Thyroid gland (tissue), 4 donors: ENCODE measurements around the gene ASPSCR1. TPM values are rescaled to one million over a fixed set of nuclear protein-coding genes. Genes with fewer than 3 reads are reported as not detected.

Experiments used
- DNase-seq, 2 donors: peaks; one replicate each; pipeline ENCODE4 v3.0.0-alpha.2; 2019
- H3K27ac ChIP-seq, 3 donors: fragments of 200-600 bp; sonication (generic); 1 replicate in 2 of 3; 2 replicates in 1 of 3; pipeline ENCODE4 v1.5.1; 2016 to 2019; ENCODE audit warnings: mild to moderate bottlenecking in 1 of 3, moderate library complexity in 1 of 3
- H3K27me3 ChIP-seq: fragments of 200-600 bp; sonication (generic); one replicate; pipeline ENCODE4 v1.5.1; 2019
- H3K36me3 ChIP-seq, 2 donors: fragments of 200-600 bp; sonication (generic); one replicate each; pipeline ENCODE4 v1.5.1; 2016 to 2019
- H3K4me1 ChIP-seq, 2 donors: fragments of 200-600 bp; sonication (generic); one replicate each; pipeline ENCODE4 v1.5.1; 2017 to 2019
- H3K4me3 ChIP-seq, 3 donors: fragments of 200-600 bp; sonication (generic); replicated peaks in 1 of 3; 1 replicate in 2 of 3; 2 replicates in 1 of 3; pipeline ENCODE4 v1.5.1; 2016; ENCODE audit warnings: mild to moderate bottlenecking in 1 of 3
- H3K9me3 ChIP-seq: fragments of 200-600 bp; sonication (generic); one replicate; pipeline ENCODE4 v1.5.1; 2017
- CTCF ChIP-seq, 6 experiments: fragments of 200-600 bp in 3 of 6; fragments of 450-650 bp in 3 of 6; sonication (generic) in 3 of 6; IDR thresholded peaks; one replicate each; pipeline ENCODE4 v1.5.1; 2016 to 2019; ENCODE audit warnings: antibody characterized with exemption in 6 of 6, mild to moderate bottlenecking in 2 of 6, inconsistent platforms in 1 of 6, moderate library complexity in 1 of 6
- POLR2A ChIP-seq, 2 donors: fragments of 450-650 bp; IDR thresholded peaks; one replicate each; pipeline ENCODE4 v1.6.1; 2017; ENCODE audit warnings: antibody characterized with exemption in 2 of 2, mild to moderate bottlenecking in 2 of 2, moderate library complexity in 1 of 2
- WGBS, 2 donors: methylation state at CpG; one replicate each; pipeline ENCODE4 v1.1.5; 2017; 5-methylcytosine and 5-hydroxymethylcytosine counted together
- intact Hi-C: fragments of 100-400 bp; cut with DNase I; formaldehyde crosslinking; loops from one replicate; pipeline ENCODE4 v1.15.1; 2023
- total RNA-seq, 4 donors: library from RNA; depleted of rRNA; stranded (reverse); fragments of >200 nt; gene quantifications; one replicate each; pipeline ENCODE4 v1.2.3, GENCODE V29; 2016

Gene ASPSCR1
- total RNA-seq, 4 donors from 2014 or later, result 23.2 to 53.6 (median 35.7) TPM

GRCh38 chr17:82053130-82053529, 75.7 kb downstream of the ASPSCR1 start:
- H3K27ac ChIP-seq, result no peak overlapping the region
- no peaks in the 10 kb centered on the region for H3K27me3 ChIP-seq
- intact Hi-C loops, result no loop called here
- no peak for DNase-seq
- H3K4me1 ChIP-seq, result peaks cover 18 to 19% of the 10 kb centered on the region in 2 donors
- 90 to 91% methylated on average over 12 to 18 of the region's 19 CpGs for WGBS, 2 donors
- no peak overlapping the region for H3K4me3 ChIP-seq
- H3K9me3 ChIP-seq, result no peaks in the 10 kb centered on the region
- H3K36me3 ChIP-seq, result peaks cover 38 to 44% of the 10 kb centered on the region in 2 donors
- no peak for TF ChIP-seq POLR2A (IDR thresholded peaks at IDR 0.05)
- no peak for TF ChIP-seq CTCF (IDR thresholded peaks at IDR 0.05)

GRCh38 chr17:82053556-82054263, 76.3 kb downstream of the ASPSCR1 start:
- intact Hi-C loops, result no loop called here
- no peak for DNase-seq
- no peaks in the 10 kb centered on the region for H3K9me3 ChIP-seq
- H3K4me1 ChIP-seq, result peaks cover 18 to 19% of the 10 kb centered on the region in 2 donors
- H3K27me3 ChIP-seq, result no peaks in the 10 kb centered on the region
- H3K27ac ChIP-seq, result no peak overlapping the region
- TF ChIP-seq POLR2A (IDR thresholded peaks at IDR 0.05), result no peak
- no peak for TF ChIP-seq CTCF (IDR thresholded peaks at IDR 0.05)
- WGBS, 2 donors, result 97 to 98% methylated on average over 19 to 27 of the region's 28 CpGs
- H3K4me3 ChIP-seq, result no peak overlapping the region
- H3K36me3 ChIP-seq, result peaks cover 41 to 46% of the 10 kb centered on the region in 2 donors

- no peaks in the 10 kb centered on the region for H3K9me3 ChIP-seq
- H3K4me1 ChIP-seq, result peaks cover 18 to 19% of the 10 kb centered on the region in 2 donors
- 93 to 95% methylated on average over 15 to 23 of the region's 38 CpGs for WGBS, 2 donors
- TF ChIP-seq POLR2A (IDR thresholded peaks at IDR 0.05) (no peak), CTCF (IDR thresholded peaks at IDR 0.05) (no peak)
- H3K27me3 ChIP-seq, result no peaks in the 10 kb centered on the region
- peaks cover 42 to 44% of the 10 kb centered on the region in 2 donors for H3K36me3 ChIP-seq
- no peak overlapping the region for H3K4me3 ChIP-seq
- no peak for DNase-seq
- no peak overlapping the region for H3K27ac ChIP-seq
- intact Hi-C loops, result no loop called here
Measured at GRCh38 chr17:82054351-82055022, 77.1 kb downstream of the ASPSCR1 start.

GRCh38 chr17:82055023-82055964, 77.9 kb downstream of the ASPSCR1 start:
- Histone ChIP-seq H3K27ac (no peak overlapping the region), H3K27me3 (no peaks in the 10 kb centered on the region), H3K4me1 (peaks cover 17% of the 10 kb centered on the region in 2 donors), H3K36me3 (peaks cover 45 to 47% of the 10 kb centered on the region in 2 donors), H3K4me3 (no peak overlapping the region), H3K9me3 (no peaks in the 10 kb centered on the region)
- TF ChIP-seq CTCF (IDR thresholded peaks at IDR 0.05) (no peak), POLR2A (IDR thresholded peaks at IDR 0.05) (no peak)
- WGBS, 2 donors, result 83 to 86% methylated on average over 13 to 15 of the region's 26 CpGs
- DNase-seq, result no peak
- intact Hi-C loops, result no loop called here
